ENCODE measurements around the gene TXNRD2. TPM values are rescaled to one million over a fixed set of nuclear protein-coding genes. Genes with fewer than 3 reads are reported as not detected.

Gene TXNRD2
- total RNA-seq, 1 experiment from 2014 or later, result 22.9 TPM

GRCh38 chr22:19840955-19841640 is 100.5 kb downstream of the TXNRD2 start:
- Histone ChIP-seq H3K27ac (ENCODE audit: insufficient read length, low read depth, low read length) (no peak overlapping the region), H3T11ph (ENCODE audit: low read length) (no peak overlapping the region), H3K4me2 (ENCODE audit: insufficient read depth, insufficient read length, low read length) (no peak overlapping the region), H2AFZ (ENCODE audit: low read length) (no peak overlapping the region), H4K8ac (replicated peaks; ENCODE audit: insufficient read length, low read depth, low read length) (no peak overlapping the region), H2AK5ac (ENCODE audit: insufficient read length, low read length) (no peak overlapping the region), H2BK15ac (ENCODE audit: low read depth, low read length) (no peak overlapping the region), H3K4ac (ENCODE audit: low read depth, low read length) (no peak overlapping the region), H3K79me2 (ENCODE audit: insufficient read depth, low read length) (no peaks in the 10 kb centered on the region), H3K23ac (ENCODE audit: insufficient read length, low read depth, low read length) (no peak overlapping the region), H2BK20ac (ENCODE audit: low read depth, low read length, poor library complexity, severe bottlenecking) (no peak overlapping the region), H2BK12ac (ENCODE audit: insufficient read length, low read depth, low read length) (no peak overlapping the region), H4K91ac (ENCODE audit: insufficient read length, low read depth, low read length) (no peak overlapping the region), H4K20me1 (ENCODE audit: control insufficient read depth, insufficient read depth, insufficient read length) (no peaks in the 10 kb centered on the region), H3K56ac (ENCODE audit: insufficient read length, low read depth, low read length) (no peak overlapping the region), H3K23me2 (ENCODE audit: insufficient read length, low read depth, low read length, poor library complexity, severe bottlenecking) (no peaks in the 10 kb centered on the region), H3K4me1 (ENCODE audit: insufficient read depth, low read length) (no peaks in the 10 kb centered on the region), H4K5ac (ENCODE audit: insufficient read length, low read depth, low read length) (no peak overlapping the region), H2BK120ac (ENCODE audit: low read depth, low read length, poor library complexity, severe bottlenecking) (no peak overlapping the region), H3K18ac (ENCODE audit: insufficient read length, low read depth, low read length) (no peak overlapping the region), H3K14ac (ENCODE audit: insufficient read depth, low read length) (no peak overlapping the region), H3K9me3 (ENCODE audit: control insufficient read depth, low read depth, low read length) (no peaks in the 10 kb centered on the region), H2BK5ac (ENCODE audit: insufficient read length, low read length) (no peak overlapping the region), H3K79me1 (ENCODE audit: insufficient read depth, low read depth, low read length, poor library complexity, severe bottlenecking) (no peaks in the 10 kb centered on the region), H3K9ac (ENCODE audit: extremely low read depth, insufficient read length, low read length) (no peak overlapping the region), H3K27me3 (ENCODE audit: insufficient read depth, low read length) (no peaks in the 10 kb centered on the region)
- TF ChIP-seq CTCF (conservative IDR thresholded peaks at IDR 0.05), result no peak
- Mint-ChIP-seq H3K9me3 (no peaks in the 10 kb centered on the region), H3K4me3 (no peak overlapping the region), H3K27me3 (ENCODE audit: low read depth) (no peaks in the 10 kb centered on the region), H3K36me3 (ENCODE audit: insufficient read depth in 1 of 3, low read depth in 3 of 3) (peaks cover 0 to 2% (median 0%) of the 10 kb centered on the region in 3 experiments; a peak in 1 of 7 replicates), H3K27ac (peak overlapping the region in 1 of 3 experiments; percentile 44; a peak in 1 of 7 replicates), H3K4me1 (peaks cover 10 to 12% of the 10 kb centered on the region in 2 experiments)
- no peak for DNase-seq
- WGBS (ENCODE audit: extremely low coverage, insufficient read length, low lambda C conversion rate), result no CpG with 5 or more reads among the region's 6 CpGs
